Keratinocyte (primary cell): Measurements from ENCODE around the gene RFX2. TPM values are rescaled to one million over a fixed set of nuclear protein-coding genes. Genes with fewer than 3 reads are reported as not detected.

Source experiments
- DNase-seq: peaks from one replicate; pipeline ENCODE4 v3.0.0-alpha.2; 2011; ENCODE audit warnings: low read depth, missing footprints, low spot score
- FAIRE-seq: peaks from 2 replicates; lab custom pipeline; 2011; peaks lifted over from hg19 to GRCh38; lab: Jason Lieb, UNC
- H2AFZ ChIP-seq: 2 replicates; pipeline ENCODE4 v1.6.0; 2012; ENCODE audit warnings: low read length, control low read depth, inconsistent platforms; ENCODE audit not compliant: control insufficient read depth
- H3K27ac ChIP-seq: 2 replicates; pipeline ENCODE4 v1.5.1; 2011; ENCODE audit warnings: low read length; ENCODE audit not compliant: control insufficient read depth, insufficient read depth
- H3K27me3 ChIP-seq: 3 replicates; pipeline ENCODE4 v1.6.0; 2011; ENCODE audit warnings: low read length; ENCODE audit not compliant: control insufficient read depth, insufficient read depth; ENCODE audit errors: extremely low read depth
- H3K36me3 ChIP-seq, 2 experiments: 2 replicates in 1 of 2; 3 replicates in 1 of 2; pipeline ENCODE4 v1.5.1; 2011; ENCODE audit warnings: low read length in 2 of 2, mild to moderate bottlenecking in 1 of 2; ENCODE audit not compliant: control insufficient read depth in 2 of 2, insufficient read depth in 2 of 2; ENCODE audit errors: extremely low read depth in 1 of 2
- H3K4me1 ChIP-seq: 3 replicates; pipeline ENCODE4 v1.5.1; 2011; ENCODE audit warnings: low read length; ENCODE audit not compliant: control insufficient read depth, insufficient read depth; ENCODE audit errors: extremely low read depth
- H3K4me2 ChIP-seq: 3 replicates; pipeline ENCODE4 v1.6.0; 2011; ENCODE audit warnings: low read depth, low read length; ENCODE audit not compliant: control insufficient read depth, insufficient read depth; ENCODE audit errors: extremely low read depth
- H3K4me3 ChIP-seq, 3 experiments: fragments of 200-600 bp in 1 of 3; sonication (generic) in 1 of 3; 2 replicates in 2 of 3; 3 replicates in 1 of 3; pipeline ENCODE4 v1.5.1; 2011 to 2016; ENCODE audit warnings: low read length in 3 of 3, mild to moderate bottlenecking in 3 of 3, control low read depth in 2 of 3, inconsistent platforms in 1 of 3, low read depth in 1 of 3, mixed read lengths in 1 of 3, mixed run types in 1 of 3, moderate library complexity in 1 of 3; ENCODE audit not compliant: control insufficient read depth in 2 of 3, insufficient read depth in 2 of 3; ENCODE audit errors: extremely low read depth in 1 of 3
- H3K79me2 ChIP-seq: 2 replicates; pipeline ENCODE4 v1.6.0; 2012; ENCODE audit warnings: low read length; ENCODE audit not compliant: control insufficient read depth, insufficient read depth
- H3K9ac ChIP-seq: 3 replicates; pipeline ENCODE4 v1.6.0; 2011; ENCODE audit warnings: low read length; ENCODE audit not compliant: control insufficient read depth, insufficient read depth; ENCODE audit errors: extremely low read depth
- H3K9me1 ChIP-seq: 3 replicates; pipeline ENCODE4 v1.6.0; 2011; ENCODE audit warnings: low read length; ENCODE audit not compliant: control insufficient read depth, insufficient read depth; ENCODE audit errors: extremely low read depth
- H3K9me3 ChIP-seq: 2 replicates; pipeline ENCODE4 v1.5.1; 2012; ENCODE audit warnings: low read depth, low read length; ENCODE audit not compliant: control insufficient read depth
- H4K20me1 ChIP-seq: 3 replicates; pipeline ENCODE4 v1.6.0; 2011; ENCODE audit warnings: low read length; ENCODE audit not compliant: control insufficient read depth, insufficient read depth; ENCODE audit errors: extremely low read depth
- CTCF ChIP-seq, 3 experiments: IDR thresholded peaks in 1 of 3; conservative IDR thresholded peaks in 1 of 3; optimal IDR thresholded peaks in 1 of 3; 2 replicates in 2 of 3; 3 replicates in 1 of 3; pipeline versions ENCODE3 to v1.5.1; 2011; ENCODE audit warnings: low read length in 3 of 3, mild to moderate bottlenecking in 3 of 3, moderate library complexity in 2 of 3, control low read depth in 1 of 3, inconsistent platforms in 1 of 3; ENCODE audit not compliant: insufficient read depth in 2 of 3; ENCODE audit errors: extremely low read depth in 1 of 3
- EZH2 ChIP-seq: IDR thresholded peaks from one replicate; pipeline ENCODE4 v1.6.1; 2012; ENCODE audit warnings: inconsistent platforms, mild to moderate bottlenecking, low read length, moderate library complexity
- dilution Hi-C: fragments of 300-500 bp; cut with MboI; formaldehyde crosslinking; loops from one replicate; pipeline ENCODE4 v1.7.0; 2020; ENCODE audit warnings: low sequenced_read_pairs; ENCODE audit not compliant: extremely low pct_ligation_motif_present
- polyA plus RNA-seq, 5 experiments: library from polyadenylated mRNA; depleted of rRNA in 3 of 5; stranded (reverse) in 3 of 5; stranded (forward) in 1 of 5; unstranded in 1 of 5; fragments of >200 nt; gene quantifications; 1 replicate in 1 of 5; 2 replicates in 3 of 5; 3 replicates in 1 of 5; pipeline versions ENCODE4 v1.2.1 to v1.2.3, GENCODE V29; 2011 to 2012; ENCODE audit warnings: missing spikeins in 2 of 5, low read depth in 1 of 5, low replicate concordance in 1 of 5

The RFX2 gene
- polyA plus RNA-seq, 1 donor (not counting 4 experiments of a cell fraction or from before 2014, with no cell fraction given) = 5.8 TPM

- H3K4me3 ChIP-seq = no peak overlapping the region
- TF ChIP-seq CTCF (optimal IDR thresholded peaks at IDR 0.05 in 1 of 3, IDR thresholded peaks at IDR 0.05 in 1 of 3, conservative IDR thresholded peaks at IDR 0.05 in 1 of 3; ENCODE audit: extremely low read depth in 1 of 3, insufficient read depth in 2 of 3, low read length in 3 of 3) (no peak), EZH2 (no peak)
- H2AFZ ChIP-seq = no peak overlapping the region
- no peak overlapping the region for H3K9ac ChIP-seq
- no peaks in the 10 kb centered on the region for H3K9me1 ChIP-seq
- H3K79me2 ChIP-seq = no peaks in the 10 kb centered on the region
- H3K27ac ChIP-seq = no peak overlapping the region
- DNase-seq (no peak), FAIRE-seq (no peak)
- H3K36me3 ChIP-seq = no peaks in the 10 kb centered on the region
- no peaks in the 10 kb centered on the region for H3K4me1 ChIP-seq
- peaks cover 2% of the 10 kb centered on the region for H3K9me3 ChIP-seq
- dilution Hi-C loops = loop anchor here (10.0 kb wide), 1 partner anchor 82 kb away; no protein-coding TSS in a partner anchor
- no peaks in the 10 kb centered on the region for H3K27me3 ChIP-seq
- H4K20me1 ChIP-seq = no peaks in the 10 kb centered on the region
- H3K4me2 ChIP-seq = no peak overlapping the region
These were observed 6.6 kb upstream of the RFX2 start for GRCh38 chr19:6116749-6117430.

GRCh38 chr19:6115992-6116391, 5.7 kb upstream of the RFX2 start:
- H3K27me3 ChIP-seq = no peaks in the 10 kb centered on the region
- H3K4me2 ChIP-seq = no peak overlapping the region
- H3K9me3 ChIP-seq = peaks cover 2% of the 10 kb centered on the region
- H2AFZ ChIP-seq = no peak overlapping the region
- FAIRE-seq = no peak
- H3K79me2 ChIP-seq = no peaks in the 10 kb centered on the region
- no peaks in the 10 kb centered on the region for H3K4me1 ChIP-seq
- H3K9me1 ChIP-seq = no peaks in the 10 kb centered on the region
- H3K4me3 ChIP-seq = no peak overlapping the region
- no peak overlapping the region for H3K27ac ChIP-seq
- no peaks in the 10 kb centered on the region for H3K36me3 ChIP-seq
- no peaks in the 10 kb centered on the region for H4K20me1 ChIP-seq
- no peak overlapping the region for H3K9ac ChIP-seq
- TF ChIP-seq CTCF (optimal IDR thresholded peaks at IDR 0.05 in 1 of 3, IDR thresholded peaks at IDR 0.05 in 1 of 3, conservative IDR thresholded peaks at IDR 0.05 in 1 of 3; ENCODE audit: extremely low read depth in 1 of 3, insufficient read depth in 2 of 3, low read length in 3 of 3) (no peak), EZH2 (no peak)
- no peak for DNase-seq
- dilution Hi-C loops = loop anchor here (10.0 kb wide), 1 partner anchor 81 kb away; no protein-coding TSS in a partner anchor
